A549 (cell line): ENCODE data around the gene NDUFA11.
"Not testable (repeated sequence)": the region's sequence is repeated elsewhere in the genome, so short reads cannot be mapped to it uniquely, and the experiment has no call there.

Experiments used
- CEBPB ChIP-seq, 2 experiments: fragments of >200 bp in 1 of 2; sonication (Bioruptor Twin) in 1 of 2; formaldehyde crosslinking in 1 of 2; IDR thresholded peaks; 2 replicates each; pipeline ENCODE4 v1.6.1; 2012 to 2016
- EP300 ChIP-seq, 2 experiments: fragments of >200 bp; sonication (Bioruptor Twin); formaldehyde crosslinking; IDR thresholded peaks; 2 replicates in 1 of 2; 3 replicates in 1 of 2; pipeline ENCODE4 v1.6.1; 2016 to 2017
- ESRRA ChIP-seq: fragments of 150-350 bp; IDR thresholded peaks from 2 replicates; pipeline ENCODE4 v1.6.1; 2014; ENCODE audit warnings: mild to moderate bottlenecking, low read length, borderline replicate concordance
- HOXA7 ChIP-seq: fragments of 250-450 bp; sonication (Bioruptor Pico); IDR thresholded peaks from 2 replicates; pipeline ENCODE4 v1.5.0; 2020; ENCODE audit warnings: mild to moderate bottlenecking, moderate library complexity
- HOXB13 ChIP-seq: fragments of 250-450 bp; sonication (Bioruptor Pico); IDR thresholded peaks from 2 replicates; pipeline ENCODE4 v1.5.0; 2020; ENCODE audit warnings: low read depth, mild to moderate bottlenecking, moderate library complexity
- JUN ChIP-seq, 2 experiments: fragments of >200 bp; sonication (Bioruptor Twin); formaldehyde crosslinking; IDR thresholded peaks; 2 replicates in 1 of 2; 3 replicates in 1 of 2; pipeline ENCODE4 v1.6.1; 2016 to 2017
- KDM1A ChIP-seq: fragments of 200-600 bp; sonication (generic); IDR thresholded peaks from 2 replicates; pipeline ENCODE4 v1.6.1; 2016; ENCODE audit warnings: low read depth, mild to moderate bottlenecking
- POLR2A ChIP-seq: IDR thresholded peaks from 2 replicates; pipeline ENCODE4 v1.6.1; 2012; ENCODE audit warnings: mild to moderate bottlenecking, low read length
- TF ChIP-seq, protein P1 (sequence below): fragments of >200 bp; sonication (Bioruptor Twin); formaldehyde crosslinking; IDR thresholded peaks from 3 replicates; pipeline ENCODE4 v1.5.1; 2016
- TF ChIP-seq, protein P2 (sequence below): fragments of 450-650 bp; IDR thresholded peaks from 2 replicates; pipeline ENCODE4 v1.6.1; 2014; ENCODE audit warnings: antibody characterized with exemption
- TF ChIP-seq, protein P3 (sequence below): fragments of 200-600 bp; sonication (generic); IDR thresholded peaks from 2 replicates; pipeline ENCODE4 v1.6.1; 2016; ENCODE audit warnings: antibody characterized with exemption, mild to moderate bottlenecking, moderate library complexity
- TF ChIP-seq, protein P4 (sequence below): fragments of >200 bp; sonication (Bioruptor Twin); formaldehyde crosslinking; IDR thresholded peaks from 3 replicates; pipeline ENCODE4 v1.6.1; 2016

DNA sequence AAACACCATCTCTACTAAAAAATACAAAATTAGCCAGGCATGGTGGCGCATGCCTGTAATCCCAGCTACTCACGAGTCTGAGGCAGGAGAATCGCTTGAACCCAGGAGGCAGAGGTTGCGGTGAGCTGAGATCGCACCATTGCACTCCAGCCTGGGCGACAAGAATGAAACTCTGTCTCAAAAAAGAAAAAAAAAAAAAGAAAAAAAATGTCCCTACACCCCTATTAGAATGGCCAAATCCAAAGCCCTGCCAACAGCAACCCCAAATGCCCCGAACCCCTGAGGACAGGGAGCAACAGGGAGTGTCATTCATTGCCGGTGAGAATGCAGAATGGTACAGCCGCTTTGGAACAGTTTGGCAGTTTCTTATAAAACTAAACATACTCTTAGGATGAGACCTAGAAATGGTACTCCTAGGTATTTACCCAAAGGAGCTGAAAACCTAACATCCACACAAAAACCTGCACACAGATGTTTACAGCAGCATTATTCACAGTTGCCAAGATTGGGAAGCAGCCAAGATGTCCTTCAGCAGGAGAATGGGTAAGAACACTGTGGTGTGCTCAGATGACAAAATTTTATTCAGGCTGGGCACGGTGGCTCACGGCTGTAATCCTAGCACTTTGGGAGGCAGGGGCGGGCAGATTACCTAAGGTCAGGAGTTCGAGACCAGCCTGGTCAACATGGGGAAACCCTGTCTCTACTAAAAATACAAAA, 20.3 kb downstream of the NDUFA11 start:
- TF ChIP-seq, protein P1, sequence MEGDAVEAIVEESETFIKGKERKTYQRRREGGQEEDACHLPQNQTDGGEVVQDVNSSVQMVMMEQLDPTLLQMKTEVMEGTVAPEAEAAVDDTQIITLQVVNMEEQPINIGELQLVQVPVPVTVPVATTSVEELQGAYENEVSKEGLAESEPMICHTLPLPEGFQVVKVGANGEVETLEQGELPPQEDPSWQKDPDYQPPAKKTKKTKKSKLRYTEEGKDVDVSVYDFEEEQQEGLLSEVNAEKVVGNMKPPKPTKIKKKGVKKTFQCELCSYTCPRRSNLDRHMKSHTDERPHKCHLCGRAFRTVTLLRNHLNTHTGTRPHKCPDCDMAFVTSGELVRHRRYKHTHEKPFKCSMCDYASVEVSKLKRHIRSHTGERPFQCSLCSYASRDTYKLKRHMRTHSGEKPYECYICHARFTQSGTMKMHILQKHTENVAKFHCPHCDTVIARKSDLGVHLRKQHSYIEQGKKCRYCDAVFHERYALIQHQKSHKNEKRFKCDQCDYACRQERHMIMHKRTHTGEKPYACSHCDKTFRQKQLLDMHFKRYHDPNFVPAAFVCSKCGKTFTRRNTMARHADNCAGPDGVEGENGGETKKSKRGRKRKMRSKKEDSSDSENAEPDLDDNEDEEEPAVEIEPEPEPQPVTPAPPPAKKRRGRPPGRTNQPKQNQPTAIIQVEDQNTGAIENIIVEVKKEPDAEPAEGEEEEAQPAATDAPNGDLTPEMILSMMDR: not testable (repeated sequence)
- not testable (repeated sequence) for TF ChIP-seq ESRRA; HOXB13 (CRISPR knock-in tag); CEBPB (IDR thresholded peaks at IDR 0.05); POLR2A; KDM1A; HOXA7 (CRISPR knock-in tag); EP300 (IDR thresholded peaks at IDR 0.05); JUN (IDR thresholded peaks at IDR 0.05)
- TF ChIP-seq, protein P2, sequence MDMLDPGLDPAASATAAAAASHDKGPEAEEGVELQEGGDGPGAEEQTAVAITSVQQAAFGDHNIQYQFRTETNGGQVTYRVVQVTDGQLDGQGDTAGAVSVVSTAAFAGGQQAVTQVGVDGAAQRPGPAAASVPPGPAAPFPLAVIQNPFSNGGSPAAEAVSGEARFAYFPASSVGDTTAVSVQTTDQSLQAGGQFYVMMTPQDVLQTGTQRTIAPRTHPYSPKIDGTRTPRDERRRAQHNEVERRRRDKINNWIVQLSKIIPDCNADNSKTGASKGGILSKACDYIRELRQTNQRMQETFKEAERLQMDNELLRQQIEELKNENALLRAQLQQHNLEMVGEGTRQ: not testable (repeated sequence)
- TF ChIP-seq, protein P3, sequence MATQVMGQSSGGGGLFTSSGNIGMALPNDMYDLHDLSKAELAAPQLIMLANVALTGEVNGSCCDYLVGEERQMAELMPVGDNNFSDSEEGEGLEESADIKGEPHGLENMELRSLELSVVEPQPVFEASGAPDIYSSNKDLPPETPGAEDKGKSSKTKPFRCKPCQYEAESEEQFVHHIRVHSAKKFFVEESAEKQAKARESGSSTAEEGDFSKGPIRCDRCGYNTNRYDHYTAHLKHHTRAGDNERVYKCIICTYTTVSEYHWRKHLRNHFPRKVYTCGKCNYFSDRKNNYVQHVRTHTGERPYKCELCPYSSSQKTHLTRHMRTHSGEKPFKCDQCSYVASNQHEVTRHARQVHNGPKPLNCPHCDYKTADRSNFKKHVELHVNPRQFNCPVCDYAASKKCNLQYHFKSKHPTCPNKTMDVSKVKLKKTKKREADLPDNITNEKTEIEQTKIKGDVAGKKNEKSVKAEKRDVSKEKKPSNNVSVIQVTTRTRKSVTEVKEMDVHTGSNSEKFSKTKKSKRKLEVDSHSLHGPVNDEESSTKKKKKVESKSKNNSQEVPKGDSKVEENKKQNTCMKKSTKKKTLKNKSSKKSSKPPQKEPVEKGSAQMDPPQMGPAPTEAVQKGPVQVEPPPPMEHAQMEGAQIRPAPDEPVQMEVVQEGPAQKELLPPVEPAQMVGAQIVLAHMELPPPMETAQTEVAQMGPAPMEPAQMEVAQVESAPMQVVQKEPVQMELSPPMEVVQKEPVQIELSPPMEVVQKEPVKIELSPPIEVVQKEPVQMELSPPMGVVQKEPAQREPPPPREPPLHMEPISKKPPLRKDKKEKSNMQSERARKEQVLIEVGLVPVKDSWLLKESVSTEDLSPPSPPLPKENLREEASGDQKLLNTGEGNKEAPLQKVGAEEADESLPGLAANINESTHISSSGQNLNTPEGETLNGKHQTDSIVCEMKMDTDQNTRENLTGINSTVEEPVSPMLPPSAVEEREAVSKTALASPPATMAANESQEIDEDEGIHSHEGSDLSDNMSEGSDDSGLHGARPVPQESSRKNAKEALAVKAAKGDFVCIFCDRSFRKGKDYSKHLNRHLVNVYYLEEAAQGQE: not testable (repeated sequence)
- TF ChIP-seq, protein P4, sequence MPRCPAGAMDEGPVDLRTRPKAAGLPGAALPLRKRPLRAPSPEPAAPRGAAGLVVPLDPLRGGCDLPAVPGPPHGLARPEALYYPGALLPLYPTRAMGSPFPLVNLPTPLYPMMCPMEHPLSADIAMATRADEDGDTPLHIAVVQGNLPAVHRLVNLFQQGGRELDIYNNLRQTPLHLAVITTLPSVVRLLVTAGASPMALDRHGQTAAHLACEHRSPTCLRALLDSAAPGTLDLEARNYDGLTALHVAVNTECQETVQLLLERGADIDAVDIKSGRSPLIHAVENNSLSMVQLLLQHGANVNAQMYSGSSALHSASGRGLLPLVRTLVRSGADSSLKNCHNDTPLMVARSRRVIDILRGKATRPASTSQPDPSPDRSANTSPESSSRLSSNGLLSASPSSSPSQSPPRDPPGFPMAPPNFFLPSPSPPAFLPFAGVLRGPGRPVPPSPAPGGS: not testable (repeated sequence)
